HG03025 (cell line): ENCODE results near the gene MED23.

Experiments used
- ATAC-seq: cut with Tn5 transposase; IDR thresholded peaks from one replicate; pipeline ENCODE4 v1.9.1; 2021; ENCODE audit warnings: mild to moderate bottlenecking, moderate library complexity; ENCODE audit not compliant: unreplicated experiment, low FRiP score

Gene MED23

DNA sequence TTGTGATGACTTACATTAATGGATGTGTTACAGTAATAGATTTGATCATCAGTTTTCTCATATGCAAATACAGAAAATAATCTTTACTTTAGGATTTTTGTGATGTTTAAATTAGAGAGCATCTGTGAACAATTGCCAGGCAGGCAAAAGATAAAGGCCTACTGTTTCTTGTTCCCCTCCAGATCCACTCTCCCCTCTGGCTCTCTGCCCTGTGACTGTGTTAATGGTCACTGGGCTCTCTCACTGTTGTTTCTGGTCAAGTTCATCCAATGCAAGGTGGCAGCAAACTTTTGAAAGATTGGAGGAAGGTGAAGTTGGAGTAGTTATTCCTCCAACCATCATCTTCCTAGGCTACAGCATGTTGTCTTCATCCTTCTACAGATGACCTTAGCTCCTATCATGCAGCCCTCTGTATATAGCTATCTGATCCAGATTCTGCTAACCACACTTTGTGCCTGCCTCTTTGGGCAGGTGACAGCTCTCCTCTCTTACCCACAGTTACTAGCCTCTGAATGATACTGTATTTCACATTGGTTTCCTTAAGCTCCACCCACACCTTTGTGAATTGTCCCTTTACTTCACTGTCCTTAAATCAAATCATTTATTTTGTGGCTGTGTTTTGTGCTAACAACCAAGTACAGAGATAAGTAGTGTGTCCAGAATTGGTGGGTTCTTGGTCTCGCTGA lies 103.9 kb downstream of the MED23 start:
- ATAC-seq = no peak
